ENCODE data around the gene CPN2.

Gene CPN2

DNA sequence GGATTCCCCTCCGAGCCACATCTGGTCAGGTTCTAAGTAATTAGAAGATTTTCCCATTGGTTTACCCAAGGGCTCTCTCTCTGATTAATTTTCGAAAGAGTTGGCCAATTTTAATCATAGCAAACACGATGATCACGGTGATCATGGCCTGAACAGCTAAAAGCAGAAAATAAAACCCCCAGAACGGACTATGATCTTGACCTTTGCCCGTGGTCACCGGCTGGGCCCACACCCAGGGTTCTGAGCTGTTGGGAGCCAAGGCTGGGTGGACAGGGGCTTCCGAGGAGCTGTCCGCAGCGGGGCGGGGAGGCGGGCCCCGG, 45.4 kb upstream of the CPN2 start:
- no peak for DNase-seq
- Histone ChIP-seq H3K27me3 (ENCODE audit: insufficient read depth, low read depth, severe bottlenecking) (no peaks in the 10 kb centered on the region), H3K4me3 (ENCODE audit: low read depth, low read length) (no peak overlapping the region), H3K9me3 (ENCODE audit: severe bottlenecking) (no peaks in the 10 kb centered on the region), H3K27ac (no peak overlapping the region), H3K36me3 (no peaks in the 10 kb centered on the region)
- TF ChIP-seq, protein P1, sequence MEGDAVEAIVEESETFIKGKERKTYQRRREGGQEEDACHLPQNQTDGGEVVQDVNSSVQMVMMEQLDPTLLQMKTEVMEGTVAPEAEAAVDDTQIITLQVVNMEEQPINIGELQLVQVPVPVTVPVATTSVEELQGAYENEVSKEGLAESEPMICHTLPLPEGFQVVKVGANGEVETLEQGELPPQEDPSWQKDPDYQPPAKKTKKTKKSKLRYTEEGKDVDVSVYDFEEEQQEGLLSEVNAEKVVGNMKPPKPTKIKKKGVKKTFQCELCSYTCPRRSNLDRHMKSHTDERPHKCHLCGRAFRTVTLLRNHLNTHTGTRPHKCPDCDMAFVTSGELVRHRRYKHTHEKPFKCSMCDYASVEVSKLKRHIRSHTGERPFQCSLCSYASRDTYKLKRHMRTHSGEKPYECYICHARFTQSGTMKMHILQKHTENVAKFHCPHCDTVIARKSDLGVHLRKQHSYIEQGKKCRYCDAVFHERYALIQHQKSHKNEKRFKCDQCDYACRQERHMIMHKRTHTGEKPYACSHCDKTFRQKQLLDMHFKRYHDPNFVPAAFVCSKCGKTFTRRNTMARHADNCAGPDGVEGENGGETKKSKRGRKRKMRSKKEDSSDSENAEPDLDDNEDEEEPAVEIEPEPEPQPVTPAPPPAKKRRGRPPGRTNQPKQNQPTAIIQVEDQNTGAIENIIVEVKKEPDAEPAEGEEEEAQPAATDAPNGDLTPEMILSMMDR (IDR thresholded peaks at IDR 0.05; ENCODE audit: low read depth, low read length): no peak

DNA sequence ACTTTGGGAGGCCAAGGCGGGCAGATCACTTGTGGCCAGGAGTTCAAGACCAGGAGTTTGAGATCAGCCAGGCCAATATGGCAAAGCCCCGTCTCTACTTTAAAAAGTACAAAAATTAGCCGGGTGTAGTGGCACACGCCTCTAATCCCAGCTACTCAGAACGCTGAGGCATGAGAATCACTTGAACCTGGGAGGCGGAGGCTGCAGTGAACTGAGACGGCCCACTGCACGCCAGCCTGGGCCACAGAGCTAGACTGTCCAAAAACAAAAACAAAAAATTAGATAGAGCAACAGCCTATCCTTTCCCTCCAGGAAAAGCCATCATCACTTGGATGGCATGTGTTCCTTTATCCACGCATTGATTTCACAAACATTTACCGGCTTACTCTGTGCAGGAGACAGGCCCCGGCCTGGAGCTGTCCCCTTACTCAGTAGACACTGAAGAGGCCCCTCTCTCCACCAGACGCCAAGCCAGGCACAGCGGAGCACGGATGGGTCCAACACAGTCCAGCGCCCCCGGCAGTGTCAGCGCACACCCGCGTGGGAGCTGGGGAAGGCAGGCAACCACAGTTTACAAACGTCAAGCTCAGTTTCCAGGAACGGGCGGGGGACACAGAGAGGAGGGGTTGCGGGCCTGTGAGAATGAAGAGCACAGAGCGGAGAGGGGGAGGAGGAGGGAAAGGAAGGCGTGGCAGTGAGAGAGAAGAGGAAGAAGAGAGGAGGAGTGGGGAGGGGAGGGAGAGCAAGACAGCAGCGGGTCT, 44.8 kb upstream of the CPN2 start:
- TF ChIP-seq, protein P1 (IDR thresholded peaks at IDR 0.05; ENCODE audit: low read depth, low read length): no peak
- Histone ChIP-seq H3K27ac (peak overlapping the region; percentile 39; the same call in 1 of the 2 replicates), H3K4me3 (ENCODE audit: low read depth, low read length) (no peak overlapping the region), H3K9me3 (ENCODE audit: severe bottlenecking) (no peaks in the 10 kb centered on the region), H3K36me3 (no peaks in the 10 kb centered on the region), H3K27me3 (ENCODE audit: insufficient read depth, low read depth, severe bottlenecking) (no peaks in the 10 kb centered on the region)
- DNase-seq: no peak

DNA sequence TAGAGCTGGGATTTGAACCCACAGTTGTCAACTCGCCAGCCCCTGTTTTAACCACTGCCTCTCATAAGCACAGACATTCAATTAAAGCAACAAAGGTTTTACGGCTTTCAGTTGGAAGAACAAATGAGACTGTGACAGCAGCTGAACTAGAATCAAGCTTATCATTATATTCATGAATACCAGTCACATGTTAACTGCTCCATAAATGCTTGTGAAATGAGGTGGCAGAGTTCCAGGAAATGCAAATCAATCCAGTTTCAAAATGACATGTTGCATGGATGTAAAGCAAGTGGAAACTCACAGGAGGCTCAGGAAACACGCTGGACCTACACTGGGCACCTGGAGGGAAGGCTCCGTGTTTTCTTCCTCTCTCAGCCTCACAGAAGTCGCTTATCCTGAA, 44.1 kb upstream of the CPN2 start:
- Histone ChIP-seq H3K4me3 (ENCODE audit: low read depth, low read length) (no peak overlapping the region), H3K27ac (no peak overlapping the region), H3K9me3 (ENCODE audit: severe bottlenecking) (no peaks in the 10 kb centered on the region), H3K36me3 (no peaks in the 10 kb centered on the region), H3K27me3 (ENCODE audit: insufficient read depth, low read depth, severe bottlenecking) (no peaks in the 10 kb centered on the region)
- no peak for DNase-seq
- TF ChIP-seq, protein P1 (IDR thresholded peaks at IDR 0.05; ENCODE audit: low read depth, low read length): no peak

DNA sequence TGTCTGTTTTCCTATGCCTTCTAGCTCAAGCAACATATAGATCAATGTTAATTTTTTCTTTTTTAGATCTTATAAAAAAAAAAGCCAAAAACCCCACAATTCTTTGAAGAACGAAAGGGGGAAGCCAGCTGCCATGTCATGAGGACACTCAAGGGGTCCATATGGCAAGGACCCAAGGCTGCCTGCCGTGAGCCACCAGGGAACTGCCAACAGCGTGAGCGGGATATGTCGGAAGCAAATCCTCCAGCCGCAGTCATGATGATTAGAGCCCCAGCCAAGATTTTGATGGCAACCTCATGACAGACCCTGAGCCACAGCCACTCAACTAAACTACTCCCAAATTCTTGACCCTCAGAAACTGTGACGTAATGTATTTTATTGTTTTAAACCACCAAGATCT, 41.4 kb upstream of the CPN2 start:
- no peak overlapping the region for H3K4me3 ChIP-seq (ENCODE audit: low read depth, low read length)
- DNase-seq: no peak
- TF ChIP-seq, protein P1 (IDR thresholded peaks at IDR 0.05; ENCODE audit: low read depth, low read length): no peak
- H3K27me3 ChIP-seq (ENCODE audit: insufficient read depth, low read depth, severe bottlenecking): no peaks in the 10 kb centered on the region
- H3K27ac ChIP-seq: no peak overlapping the region
- no peaks in the 10 kb centered on the region for H3K9me3 ChIP-seq (ENCODE audit: severe bottlenecking)
- no peaks in the 10 kb centered on the region for H3K36me3 ChIP-seq

DNA sequence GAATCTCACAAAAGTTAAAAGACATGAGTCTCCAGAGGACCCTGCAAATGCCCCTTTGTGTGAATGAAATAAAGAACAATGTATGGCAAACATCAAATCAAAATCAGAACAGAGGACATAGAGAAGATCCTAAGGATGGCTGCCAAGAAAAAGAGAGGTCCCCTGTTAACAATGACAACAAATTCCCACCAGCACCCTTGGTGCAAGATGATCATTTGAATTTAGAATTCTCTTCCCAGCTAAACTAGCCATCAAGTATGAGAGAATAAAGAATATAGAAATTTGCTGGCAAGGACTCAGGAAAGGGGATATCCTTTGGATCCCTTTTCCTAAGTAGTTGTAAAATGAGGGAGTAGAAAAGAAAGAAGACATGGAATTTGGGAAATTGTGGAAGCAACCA, 39.7 kb upstream of the CPN2 start:
- no peak overlapping the region for H3K4me3 ChIP-seq (ENCODE audit: low read depth, low read length)
- no peaks in the 10 kb centered on the region for H3K9me3 ChIP-seq (ENCODE audit: severe bottlenecking)
- TF ChIP-seq, protein P1 (IDR thresholded peaks at IDR 0.05; ENCODE audit: low read depth, low read length): no peak
- H3K27ac ChIP-seq: no peak overlapping the region
- no peaks in the 10 kb centered on the region for H3K36me3 ChIP-seq
- H3K27me3 ChIP-seq (ENCODE audit: insufficient read depth, low read depth, severe bottlenecking): no peaks in the 10 kb centered on the region
- DNase-seq: no peak

DNA sequence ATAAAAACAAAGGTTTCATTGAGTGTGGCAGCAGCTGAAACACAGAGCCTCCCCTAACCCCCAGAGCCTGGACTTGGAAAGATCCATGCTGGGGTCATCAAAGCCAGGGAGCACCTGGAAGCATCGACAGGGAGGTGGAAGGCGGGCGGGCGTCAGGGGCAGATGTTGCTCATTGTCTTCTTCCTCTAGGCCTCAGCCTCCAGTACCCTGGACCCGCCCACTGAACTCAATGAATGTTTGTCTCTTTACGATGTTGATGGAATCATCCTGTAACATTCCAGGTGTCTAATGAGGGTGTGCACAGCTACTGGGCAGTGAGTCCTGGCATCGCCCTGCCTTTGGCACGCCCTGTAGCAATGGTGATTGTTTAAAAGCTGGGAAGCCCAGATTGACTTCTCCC, 38.1 kb upstream of the CPN2 start:
- Histone ChIP-seq H3K27ac (no peak overlapping the region), H3K4me3 (ENCODE audit: low read depth, low read length) (no peak overlapping the region), H3K9me3 (ENCODE audit: severe bottlenecking) (no peaks in the 10 kb centered on the region), H3K36me3 (no peaks in the 10 kb centered on the region), H3K27me3 (ENCODE audit: insufficient read depth, low read depth, severe bottlenecking) (no peaks in the 10 kb centered on the region)
- TF ChIP-seq, protein P1 (IDR thresholded peaks at IDR 0.05; ENCODE audit: low read depth, low read length): no peak
- DNase-seq: no peak

Data from WERI-Rb-1 (cell line).